ENCODE results near the gene FASTKD2.
A peak's percentile ranks its signal among the peaks of the same experiment; 100 is the strongest.

The FASTKD2 gene

GRCh38 chr2:206765242-206766056 is at the start of gene FASTKD2, which contains the start of gene MDH1B:
TSS of gene FASTKD2 (plus strand) at chr2:206765606. CDS start at chr2:206766694, 1,088 bp downstream.
TSS of gene MDH1B (minus strand) at chr2:206765328. CDS start at chr2:206765271, 57 bp downstream.
- peak; percentile 77 for DNase-seq (ENCODE audit: low read depth)

GRCh38 chr2:206716623-206717022 is 48.8 kb upstream of the FASTKD2 start:
- DNase-seq (ENCODE audit: low read depth): no peak

GRCh38 chr2:206718296-206718695 is 47.1 kb upstream of the FASTKD2 start, which contains the start of gene DYTN:
TSS of gene DYTN (minus strand) at chr2:206718396. CDS start at chr2:206718279, 117 bp downstream.
- no peak for DNase-seq (ENCODE audit: low read depth)

- DNase-seq (ENCODE audit: low read depth): no peak
These were observed 44.0 kb upstream of the FASTKD2 start for GRCh38 chr2:206721256-206721920.

DNA sequence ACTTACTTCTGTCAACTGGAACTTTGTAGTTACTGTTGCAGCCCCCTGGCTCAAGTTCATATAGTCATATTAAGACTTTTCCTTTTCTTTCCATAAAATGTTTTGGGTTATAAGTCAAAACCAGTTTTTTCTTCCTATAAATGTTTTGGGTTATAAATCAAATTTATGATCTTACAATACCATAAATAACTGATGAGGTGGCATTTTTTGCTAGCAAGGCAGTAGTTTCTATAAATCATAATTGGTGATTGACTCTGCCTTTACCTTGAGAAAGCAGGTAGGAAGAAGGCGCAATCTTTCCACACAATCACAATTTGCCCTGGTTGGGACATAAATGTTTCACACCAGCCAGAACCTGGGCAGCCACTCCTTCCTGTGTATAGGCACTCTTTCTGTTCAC is 42.1 kb upstream of the FASTKD2 start:
- no peak for DNase-seq (ENCODE audit: low read depth)

DNA sequence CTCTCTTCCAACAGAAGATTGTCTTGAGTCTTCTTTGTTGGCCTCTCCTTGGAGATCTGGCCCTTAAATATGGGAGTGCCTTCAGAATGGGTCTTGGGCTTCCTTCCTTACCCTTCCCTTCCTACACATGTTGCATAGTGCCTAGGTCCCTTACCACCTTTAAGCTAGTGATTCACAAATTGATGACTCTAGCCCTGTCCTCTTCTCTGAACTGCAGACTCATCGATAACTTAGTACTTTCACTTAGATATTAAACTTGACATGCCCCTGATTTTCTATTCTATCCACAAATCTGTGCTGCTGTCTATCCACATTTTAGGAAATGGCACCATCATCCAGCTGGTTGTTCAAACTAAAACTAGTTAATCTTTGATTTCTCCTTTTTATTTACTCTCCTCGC is 38.1 kb upstream of the FASTKD2 start:
- no peak for DNase-seq (ENCODE audit: low read depth)

- no peak for DNase-seq (ENCODE audit: low read depth)
These were observed 36.9 kb upstream of the FASTKD2 start for GRCh38 chr2:206728277-206729199.

GRCh38 chr2:206733341-206733740 is 32.1 kb upstream of the FASTKD2 start:
- DNase-seq (ENCODE audit: low read depth): no peak

DNA sequence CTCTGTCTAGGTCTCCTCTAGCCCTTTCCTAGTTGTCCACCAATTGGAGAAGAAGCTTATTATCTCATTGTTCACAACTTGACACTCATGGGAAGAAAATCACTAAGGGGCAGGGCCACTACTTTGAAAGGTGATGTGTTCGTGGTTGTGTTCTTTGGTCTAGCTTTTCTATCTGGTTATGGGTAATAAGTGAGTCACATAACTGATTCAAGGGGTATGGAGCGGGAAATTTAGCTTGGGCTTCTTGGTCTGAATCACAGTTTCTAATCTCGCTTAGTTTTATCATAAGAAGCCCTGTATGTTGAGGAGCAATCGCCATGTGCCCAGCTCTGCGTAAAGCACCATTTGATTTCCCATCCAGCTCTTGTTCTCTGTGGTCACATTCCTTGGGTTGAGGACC is 28.5 kb upstream of the FASTKD2 start:
- DNase-seq (ENCODE audit: low read depth): no peak

DNA sequence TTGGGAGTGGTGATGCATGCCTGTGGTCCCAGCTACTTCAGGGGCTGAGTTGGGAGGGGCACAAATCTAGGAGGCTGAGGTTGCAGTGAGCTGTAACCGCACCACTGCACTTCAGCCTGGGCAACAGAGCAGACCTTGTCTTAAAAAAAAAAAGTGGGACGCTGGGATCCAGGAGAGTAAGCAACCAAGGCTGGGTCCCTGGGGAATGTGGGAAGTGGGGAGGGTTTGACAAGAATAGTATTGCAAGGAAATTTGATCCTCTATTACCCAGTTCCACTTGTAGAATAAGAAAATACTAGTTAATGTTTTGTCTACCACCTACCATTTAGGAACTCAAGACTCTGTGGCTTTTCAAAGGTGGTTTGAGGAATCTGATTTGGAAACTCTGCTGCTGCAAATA is 26.1 kb upstream of the FASTKD2 start:
- no peak for DNase-seq (ENCODE audit: low read depth)

DNA sequence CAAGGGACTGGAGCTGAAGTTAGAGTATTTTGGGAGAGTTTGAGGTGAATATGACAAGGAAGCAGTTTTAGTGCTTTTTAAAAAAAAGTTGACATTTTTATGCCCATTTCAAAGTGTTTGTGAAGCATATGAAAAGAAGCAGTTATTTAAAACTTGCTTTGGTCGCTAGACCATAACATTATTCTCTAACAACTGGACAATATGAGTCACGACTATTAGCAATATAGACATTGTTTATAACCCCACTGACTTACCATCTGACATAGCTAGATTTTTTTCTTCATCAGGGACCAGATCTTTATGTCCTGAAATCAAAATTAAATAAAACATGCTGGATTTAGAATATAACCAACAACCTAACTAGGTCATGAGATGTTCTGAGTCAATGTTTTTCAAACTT is 24.6 kb upstream of the FASTKD2 start:
- no peak for DNase-seq (ENCODE audit: low read depth)

DNA sequence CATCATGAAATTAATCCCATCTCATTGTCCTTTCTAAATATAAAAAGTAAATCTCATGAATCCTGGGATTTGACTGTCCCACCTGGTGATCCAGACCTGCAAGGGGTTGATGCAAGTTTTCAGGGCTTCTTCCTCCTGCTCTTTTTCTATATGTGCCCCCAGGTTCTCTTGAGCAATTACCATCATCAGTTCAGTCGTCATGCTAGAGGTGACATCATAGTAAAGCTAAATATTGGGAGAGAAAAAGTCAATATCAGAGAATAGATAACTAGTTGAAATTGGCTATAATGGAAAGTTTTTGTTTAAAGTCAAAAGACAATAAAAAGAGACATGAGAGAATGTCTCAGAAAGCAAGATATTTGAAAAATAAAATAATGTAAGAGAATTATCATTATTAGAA is 8.6 kb upstream of the FASTKD2 start:
- DNase-seq (ENCODE audit: low read depth): no peak

- DNase-seq (ENCODE audit: low read depth): no peak
These were observed 649 bp upstream of the FASTKD2 start for GRCh38 chr2:206764673-206765241.

GRCh38 chr2:206766057-206766930 is 888 bp downstream of the FASTKD2 start:
- DNase-seq (ENCODE audit: low read depth): no peak

- DNase-seq (ENCODE audit: low read depth): no peak
These were observed 9.5 kb downstream of the FASTKD2 start for GRCh38 chr2:206774871-206775270.

- no peak for DNase-seq (ENCODE audit: low read depth)
These were observed 11.0 kb downstream of the FASTKD2 start for GRCh38 chr2:206776432-206776831.

DNA sequence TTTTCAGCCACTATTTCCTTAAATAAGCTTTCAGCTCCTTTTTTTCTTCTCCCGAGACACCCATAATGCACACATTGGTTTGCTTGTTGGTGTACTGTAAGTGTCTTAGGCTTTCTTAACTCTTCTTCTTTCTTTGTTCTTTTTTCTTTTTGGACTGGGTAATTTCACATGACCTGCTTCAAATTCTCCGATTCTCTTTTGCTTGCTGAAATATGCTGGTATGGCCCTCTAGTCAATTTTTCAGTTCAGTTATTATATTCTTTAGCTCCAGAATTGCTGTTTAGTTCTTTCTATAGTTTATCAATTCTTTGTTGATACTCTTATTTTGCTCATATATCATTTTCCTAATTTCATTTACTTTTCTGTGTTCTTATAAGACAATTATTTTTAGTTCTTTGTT is 15.3 kb downstream of the FASTKD2 start:
- DNase-seq (ENCODE audit: low read depth): no peak

- no peak for DNase-seq (ENCODE audit: low read depth)
These were observed 18.3 kb downstream of the FASTKD2 start for GRCh38 chr2:206783718-206784117.

GRCh38 chr2:206784559-206785353 is 19.4 kb downstream of the FASTKD2 start:
- DNase-seq (ENCODE audit: low read depth): no peak

DNA sequence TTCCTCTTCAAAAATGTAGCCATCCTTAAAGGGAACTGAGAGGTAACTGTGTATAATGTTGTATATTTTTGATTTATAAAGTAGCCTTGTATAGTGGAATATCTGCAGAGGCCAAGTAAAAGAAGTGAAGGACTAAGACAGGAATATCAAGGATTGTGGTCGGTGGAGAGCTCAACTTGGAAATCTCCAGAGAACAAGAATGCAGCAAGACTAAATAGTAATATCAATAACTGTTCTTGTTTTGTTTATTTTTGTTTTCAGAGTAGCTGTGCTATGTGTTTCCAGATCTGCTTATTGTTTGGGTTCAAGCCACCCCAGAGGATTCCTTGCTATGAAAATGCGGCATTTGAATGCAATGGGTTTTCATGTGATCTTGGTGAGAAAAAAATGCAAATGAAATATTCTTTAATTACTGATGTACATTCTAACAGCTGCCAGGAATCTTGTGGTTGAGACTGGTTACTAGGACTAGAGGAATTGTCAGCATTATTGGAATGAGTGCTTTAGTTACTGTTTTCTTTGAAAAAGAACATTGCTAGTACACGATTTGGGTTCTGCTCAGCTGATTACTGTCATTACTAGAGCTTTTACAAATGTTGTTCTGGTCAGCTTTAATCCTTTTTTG is 25.0 kb downstream of the FASTKD2 start:
- no peak for DNase-seq (ENCODE audit: low read depth)
